Ishikawa (cell line): ENCODE measurements around the gene WNK2.

Source experiments
- EP300 ChIP-seq: IDR thresholded peaks from 2 replicates; pipeline ENCODE4 v1.6.1; 2012; ENCODE audit warnings: borderline replicate concordance
- FOXM1 ChIP-seq: IDR thresholded peaks from 2 replicates; pipeline ENCODE4 v1.6.1; 2012; ENCODE audit warnings: low read depth, borderline replicate concordance
- MAX ChIP-seq: IDR thresholded peaks from 2 replicates; pipeline ENCODE4 v1.6.1; 2012
- RAD21 ChIP-seq: IDR thresholded peaks from 2 replicates; pipeline ENCODE4 v1.6.1; 2012; ENCODE audit warnings: low read depth
- REST ChIP-seq: IDR thresholded peaks from 2 replicates; pipeline ENCODE4 v1.6.1; 2012; ENCODE audit warnings: low read depth, mild to moderate bottlenecking
- TEAD4 ChIP-seq: IDR thresholded peaks from 2 replicates; pipeline ENCODE4 v1.6.1; 2012

GRCh38 chr9:93156475-93157008 is 27.4 kb upstream of the WNK2 start:
- TF ChIP-seq MAX, result no peak
- TF ChIP-seq REST, result no peak
- TF ChIP-seq FOXM1, result no peak
- no peak for TF ChIP-seq TEAD4
- no peak for TF ChIP-seq EP300
- no peak for TF ChIP-seq RAD21
